Measurements from ENCODE around the gene BACE2.

The BACE2 gene

GRCh38 chr21:41199588-41199987 lies 31.6 kb downstream of the BACE2 start:
- TF ChIP-seq REST (IDR thresholded peaks at IDR 0.05; ENCODE audit: insufficient replicate concordance, low read depth): no peak
- Histone ChIP-seq H3K27ac (replicated peaks) (no peak overlapping the region), H3K27me3 (ENCODE audit: insufficient read depth, poor library complexity, severe bottlenecking) (no peaks in the 10 kb centered on the region), H3K4me3 (replicated peaks; ENCODE audit: insufficient read depth, low read length) (no peak overlapping the region)
- DNase-seq (ENCODE audit: low read depth in 1 of 2, low spot score in 1 of 2): no peak

GRCh38 chr21:41201385-41201784 lies 33.4 kb downstream of the BACE2 start:
- TF ChIP-seq POLR2AphosphoS5 (IDR thresholded peaks at IDR 0.05; ENCODE audit: low read depth): no peak
- TF ChIP-seq SPI1 (IDR thresholded peaks at IDR 0.05; ENCODE audit: borderline replicate concordance, low read depth): no peak
- no peak for TF ChIP-seq CTCF (IDR thresholded peaks at IDR 0.05; ENCODE audit: insufficient read depth, low read length)
- no peak for TF ChIP-seq REST (IDR thresholded peaks at IDR 0.05; ENCODE audit: insufficient replicate concordance, low read depth)
- no peak for TF ChIP-seq GABPA (IDR thresholded peaks at IDR 0.05; ENCODE audit: low read depth)
- Histone ChIP-seq H3K27me3 (ENCODE audit: insufficient read depth, poor library complexity, severe bottlenecking) (no peaks in the 10 kb centered on the region), H3K27ac (replicated peaks) (no peak overlapping the region), H3K4me3 (replicated peaks; ENCODE audit: insufficient read depth, low read length) (no peak overlapping the region)
- no peak for DNase-seq (ENCODE audit: low read depth in 1 of 2, low spot score in 1 of 2)

GRCh38 chr21:41204736-41205135 lies 36.8 kb downstream of the BACE2 start:
- Histone ChIP-seq H3K27me3 (ENCODE audit: insufficient read depth, poor library complexity, severe bottlenecking) (no peaks in the 10 kb centered on the region), H3K4me3 (replicated peaks; ENCODE audit: insufficient read depth, low read length) (no peak overlapping the region), H3K27ac (replicated peaks) (no peak overlapping the region)
- no peak for DNase-seq (ENCODE audit: low read depth in 1 of 2, low spot score in 1 of 2)
- TF ChIP-seq GABPA (IDR thresholded peaks at IDR 0.05; ENCODE audit: low read depth): no peak
- TF ChIP-seq POLR2AphosphoS5 (IDR thresholded peaks at IDR 0.05; ENCODE audit: low read depth): no peak
- no peak for TF ChIP-seq SPI1 (IDR thresholded peaks at IDR 0.05; ENCODE audit: borderline replicate concordance, low read depth)
- TF ChIP-seq REST (IDR thresholded peaks at IDR 0.05; ENCODE audit: insufficient replicate concordance, low read depth): no peak
- no peak for TF ChIP-seq CTCF (IDR thresholded peaks at IDR 0.05; ENCODE audit: insufficient read depth, low read length)
